Neuron (in vitro differentiated cells): ENCODE measurements around the gene FUT7.

Experiments
- H2AFZ ChIP-seq: one replicate; pipeline ENCODE4 v1.6.1; 2013; ENCODE audit warnings: low read depth, mild to moderate bottlenecking, inconsistent platforms, low read length, moderate library complexity
- H3K27me3 ChIP-seq: one replicate; pipeline ENCODE4 v1.6.1; 2013; ENCODE audit warnings: low read length; ENCODE audit not compliant: insufficient read depth
- H3K36me3 ChIP-seq: one replicate; pipeline ENCODE4 v1.6.1; 2013; ENCODE audit warnings: low read length; ENCODE audit not compliant: insufficient read depth
- H3K4me1 ChIP-seq: one replicate; pipeline ENCODE4 v1.6.1; 2013; ENCODE audit warnings: low read length; ENCODE audit not compliant: insufficient read depth
- H3K4me3 ChIP-seq: 2 replicates; pipeline ENCODE4 v1.5.1; 2013; ENCODE audit warnings: mild to moderate bottlenecking, low read length, moderate library complexity
- H3K9me3 ChIP-seq: one replicate; pipeline ENCODE4 v1.6.1; 2013; ENCODE audit warnings: low read length

The FUT7 gene

GRCh38 chr9:137028263-137029057 is 3.4 kb downstream of the FUT7 start:
- H3K9me3 ChIP-seq = no peaks in the 10 kb centered on the region
- H2AFZ ChIP-seq = peak overlapping the region; percentile 89
- peaks cover 33% of the 10 kb centered on the region for H3K4me1 ChIP-seq
- H3K4me3 ChIP-seq = peak overlapping the region; percentile 57
- H3K27me3 ChIP-seq = no peaks in the 10 kb centered on the region
- no peaks in the 10 kb centered on the region for H3K36me3 ChIP-seq

DNA sequence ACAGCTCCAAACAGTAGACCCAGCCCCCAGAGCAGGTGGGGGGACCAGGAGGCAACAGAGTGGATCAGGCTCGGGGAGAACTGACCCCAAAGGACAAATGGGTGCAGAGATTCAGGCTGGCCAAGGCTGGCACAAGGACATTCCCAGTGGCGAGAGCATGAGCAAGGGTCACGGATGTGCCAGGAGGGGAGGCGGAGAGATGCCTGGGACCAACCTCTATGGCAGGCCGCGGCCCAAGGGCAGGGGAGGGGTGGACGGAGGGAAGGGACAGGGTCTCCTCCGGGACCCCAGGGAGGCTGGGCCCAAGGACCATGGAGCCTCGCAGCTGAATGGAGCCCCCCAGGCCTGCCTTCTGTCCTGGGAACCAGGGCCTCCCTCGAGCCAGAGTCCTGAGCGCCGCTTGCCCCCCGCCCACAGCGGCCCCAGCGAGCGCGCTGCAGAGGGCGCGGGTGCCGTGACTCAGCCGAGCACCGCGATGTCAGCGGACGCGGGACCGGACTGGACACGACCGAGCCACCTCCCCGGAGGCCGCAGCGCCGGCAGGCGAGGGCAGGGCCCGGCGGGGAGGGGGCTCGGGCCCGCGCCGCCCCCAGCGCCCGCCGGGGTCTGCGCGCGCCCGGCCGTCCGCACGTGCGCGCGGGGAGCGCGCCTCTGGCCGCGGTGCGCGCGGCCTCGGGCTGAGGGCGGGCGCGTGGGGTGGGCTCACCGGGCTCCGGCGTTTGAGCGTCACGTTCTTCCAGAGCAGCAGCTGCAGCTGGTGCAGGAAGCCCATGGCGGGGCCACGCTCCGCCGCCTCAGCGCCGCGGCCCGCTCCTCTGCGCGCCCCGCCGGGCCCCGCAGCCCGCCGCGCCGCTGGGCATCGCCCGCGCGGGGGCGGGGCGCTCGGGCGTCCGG is 4.3 kb downstream of the FUT7 start, which contains the start of gene ABCA2:
Gene ABCA2, minus strand, starts transcription at position 869 of the 894 bp plus-strand sequence. Its CDS starts 97 bp downstream, at position 772.
- Histone ChIP-seq H2AFZ (peak within 1 kb of the TSS; percentile 89), H3K4me3 (peak within 1 kb of the TSS; percentile 58), H3K27me3 (no peaks in the 10 kb centered on the region), H3K9me3 (no peaks in the 10 kb centered on the region), H3K36me3 (no peaks in the 10 kb centered on the region), H3K4me1 (peaks cover 33% of the 10 kb centered on the region)

DNA sequence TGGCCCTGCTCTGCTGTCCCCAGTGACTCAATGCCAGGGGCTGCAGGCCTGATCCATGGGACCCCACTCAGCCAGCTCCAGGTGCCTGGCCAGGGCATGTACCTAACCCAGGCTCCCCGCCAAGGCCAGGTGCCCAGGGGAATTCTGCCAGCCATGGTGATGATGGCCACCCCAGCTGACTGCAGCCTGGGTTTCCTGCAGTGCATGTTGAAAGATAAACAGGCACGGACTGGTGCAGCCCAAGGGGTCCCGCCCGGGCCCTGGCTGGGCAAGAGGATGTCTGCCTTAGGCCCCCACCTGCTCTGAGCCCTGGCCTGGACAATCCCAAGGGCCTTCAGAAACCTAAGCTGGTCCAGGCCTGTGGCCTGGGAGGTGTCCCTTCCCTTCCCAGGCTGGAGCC is 5.1 kb downstream of the FUT7 start:
- Histone ChIP-seq H2AFZ (no peak overlapping the region), H3K9me3 (no peaks in the 10 kb centered on the region), H3K27me3 (no peaks in the 10 kb centered on the region), H3K4me1 (peaks cover 33% of the 10 kb centered on the region), H3K4me3 (peak overlapping the region; percentile 58), H3K36me3 (no peaks in the 10 kb centered on the region)

DNA sequence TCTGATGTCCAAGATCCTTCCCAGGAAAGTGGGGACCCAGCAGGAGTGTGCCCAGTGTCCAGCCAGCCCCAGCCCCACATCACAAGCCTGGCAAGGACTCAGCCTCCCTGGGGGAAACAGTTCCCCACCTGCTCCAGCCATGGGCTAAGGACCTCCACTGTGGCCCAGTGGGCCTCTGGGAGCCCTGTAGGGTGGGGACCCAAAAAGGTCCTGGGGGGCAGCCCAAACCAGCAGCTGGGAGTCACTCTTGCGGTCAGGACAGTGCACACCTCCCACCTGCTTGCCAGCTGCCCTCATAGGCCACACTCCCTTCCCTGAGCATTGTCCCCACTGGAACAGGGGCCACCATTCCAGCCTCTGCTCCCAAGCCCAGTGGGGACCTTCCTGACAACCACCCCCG is 5.5 kb downstream of the FUT7 start:
- Histone ChIP-seq H3K36me3 (no peaks in the 10 kb centered on the region), H3K27me3 (no peaks in the 10 kb centered on the region), H3K4me3 (no peak overlapping the region), H2AFZ (no peak overlapping the region), H3K4me1 (peaks cover 33% of the 10 kb centered on the region), H3K9me3 (no peaks in the 10 kb centered on the region)

DNA sequence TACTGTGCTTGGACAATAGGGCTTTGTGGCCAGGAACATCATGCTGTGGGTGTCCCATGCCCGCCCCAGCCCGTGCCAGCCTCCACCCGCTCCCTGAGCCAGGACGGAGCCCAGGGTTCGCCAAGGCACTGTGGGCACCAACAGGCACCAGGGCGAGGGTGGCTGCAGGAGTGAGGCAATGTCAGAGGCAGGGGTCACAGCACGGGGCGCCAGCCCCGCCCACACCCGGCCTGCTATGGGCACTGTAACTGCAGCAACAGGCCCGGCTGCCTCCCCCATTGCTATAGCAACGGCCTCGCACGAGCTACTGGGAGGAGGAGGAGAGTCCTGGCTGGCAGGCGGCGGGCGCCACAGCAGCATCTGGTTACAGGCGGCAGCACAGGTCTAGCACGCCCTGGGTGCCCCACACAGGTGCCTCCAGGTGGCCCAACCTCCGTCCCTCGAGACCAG is 6.3 kb downstream of the FUT7 start:
- H3K4me1 ChIP-seq = peaks cover 33% of the 10 kb centered on the region

DNA sequence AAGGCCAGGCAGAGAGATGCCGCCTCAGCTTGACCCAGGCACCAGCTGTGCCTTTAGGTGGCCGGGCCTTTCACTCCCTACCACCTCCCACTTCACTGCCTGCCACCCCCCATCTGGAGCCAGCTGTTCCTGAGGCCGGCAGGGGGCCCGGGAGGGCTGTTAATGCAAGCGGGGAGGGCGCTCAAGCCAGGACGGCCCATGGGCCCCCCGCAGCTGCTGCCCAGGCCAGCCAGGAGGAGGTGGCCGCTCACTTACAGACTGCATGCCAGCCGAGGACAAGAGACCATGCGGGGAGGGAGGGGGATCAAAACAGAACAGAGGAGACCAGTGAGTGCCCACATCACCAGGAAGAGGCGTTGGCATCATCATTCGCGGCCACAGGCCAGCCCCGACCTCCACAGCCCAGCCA is 8.3 kb downstream of the FUT7 start:
- Histone ChIP-seq H3K9me3 (no peaks in the 10 kb centered on the region), H3K27me3 (no peaks in the 10 kb centered on the region), H3K36me3 (no peaks in the 10 kb centered on the region), H3K4me1 (peaks cover 32% of the 10 kb centered on the region), H3K4me3 (no peak overlapping the region), H2AFZ (no peak overlapping the region)

More for the DNA sequence above, 6.3 kb downstream of the FUT7 start:
- H3K9me3 ChIP-seq = no peaks in the 10 kb centered on the region
- H3K4me3 ChIP-seq = no peak overlapping the region
- no peaks in the 10 kb centered on the region for H3K27me3 ChIP-seq
- H3K36me3 ChIP-seq = no peaks in the 10 kb centered on the region
- no peak overlapping the region for H2AFZ ChIP-seq

DNA sequence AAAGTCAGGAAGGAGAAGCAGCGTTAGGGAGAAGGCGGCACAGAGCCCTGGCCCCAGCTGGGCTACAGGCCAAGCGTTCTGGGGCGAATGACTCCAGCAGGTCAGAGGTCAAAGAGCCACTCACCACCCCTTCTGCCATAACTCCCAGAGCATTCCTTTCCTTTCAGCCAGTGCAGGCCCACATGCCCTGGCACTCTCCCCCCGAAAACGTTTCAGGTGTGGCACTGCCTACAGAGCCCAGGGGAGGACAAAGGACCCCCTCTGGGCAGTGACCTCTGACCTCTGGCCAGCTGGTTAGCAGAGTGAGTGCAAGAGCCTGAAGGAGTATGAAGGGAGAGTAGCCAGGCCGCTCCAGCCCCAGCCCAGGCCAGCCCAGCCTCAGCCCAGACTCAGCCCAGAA is 8.7 kb downstream of the FUT7 start:
- H3K27me3 ChIP-seq = no peaks in the 10 kb centered on the region
- H2AFZ ChIP-seq = no peak overlapping the region
- no peaks in the 10 kb centered on the region for H3K9me3 ChIP-seq
- peaks cover 30% of the 10 kb centered on the region for H3K4me1 ChIP-seq
- H3K36me3 ChIP-seq = no peaks in the 10 kb centered on the region
- no peak overlapping the region for H3K4me3 ChIP-seq

GRCh38 chr9:137022662-137023008 is 9.3 kb downstream of the FUT7 start:
- no peak overlapping the region for H3K4me3 ChIP-seq
- H3K36me3 ChIP-seq = no peaks in the 10 kb centered on the region
- H2AFZ ChIP-seq = no peak overlapping the region
- no peaks in the 10 kb centered on the region for H3K27me3 ChIP-seq
- H3K9me3 ChIP-seq = no peaks in the 10 kb centered on the region
- H3K4me1 ChIP-seq = peaks cover 30% of the 10 kb centered on the region

GRCh38 chr9:137021979-137022661 is 9.8 kb downstream of the FUT7 start:
- Histone ChIP-seq H3K27me3 (no peaks in the 10 kb centered on the region), H3K9me3 (peaks cover 2% of the 10 kb centered on the region), H3K36me3 (peaks cover under 1% of the 10 kb centered on the region), H3K4me3 (no peak overlapping the region), H2AFZ (no peak overlapping the region), H3K4me1 (peaks cover 25% of the 10 kb centered on the region)

GRCh38 chr9:137021568-137021978 is 10.3 kb downstream of the FUT7 start:
- peaks cover 6% of the 10 kb centered on the region for H3K36me3 ChIP-seq
- H3K27me3 ChIP-seq = no peaks in the 10 kb centered on the region
- H3K9me3 ChIP-seq = peaks cover 2% of the 10 kb centered on the region
- no peak overlapping the region for H3K4me3 ChIP-seq
- no peak overlapping the region for H2AFZ ChIP-seq
- H3K4me1 ChIP-seq = peaks cover 20% of the 10 kb centered on the region

GRCh38 chr9:137020771-137021567 is 10.9 kb downstream of the FUT7 start:
- H3K36me3 ChIP-seq = peaks cover 9% of the 10 kb centered on the region
- H3K4me1 ChIP-seq = peaks cover 14% of the 10 kb centered on the region
- no peak overlapping the region for H3K4me3 ChIP-seq
- H2AFZ ChIP-seq = no peak overlapping the region
- H3K27me3 ChIP-seq = no peaks in the 10 kb centered on the region
- peaks cover 2% of the 10 kb centered on the region for H3K9me3 ChIP-seq

DNA sequence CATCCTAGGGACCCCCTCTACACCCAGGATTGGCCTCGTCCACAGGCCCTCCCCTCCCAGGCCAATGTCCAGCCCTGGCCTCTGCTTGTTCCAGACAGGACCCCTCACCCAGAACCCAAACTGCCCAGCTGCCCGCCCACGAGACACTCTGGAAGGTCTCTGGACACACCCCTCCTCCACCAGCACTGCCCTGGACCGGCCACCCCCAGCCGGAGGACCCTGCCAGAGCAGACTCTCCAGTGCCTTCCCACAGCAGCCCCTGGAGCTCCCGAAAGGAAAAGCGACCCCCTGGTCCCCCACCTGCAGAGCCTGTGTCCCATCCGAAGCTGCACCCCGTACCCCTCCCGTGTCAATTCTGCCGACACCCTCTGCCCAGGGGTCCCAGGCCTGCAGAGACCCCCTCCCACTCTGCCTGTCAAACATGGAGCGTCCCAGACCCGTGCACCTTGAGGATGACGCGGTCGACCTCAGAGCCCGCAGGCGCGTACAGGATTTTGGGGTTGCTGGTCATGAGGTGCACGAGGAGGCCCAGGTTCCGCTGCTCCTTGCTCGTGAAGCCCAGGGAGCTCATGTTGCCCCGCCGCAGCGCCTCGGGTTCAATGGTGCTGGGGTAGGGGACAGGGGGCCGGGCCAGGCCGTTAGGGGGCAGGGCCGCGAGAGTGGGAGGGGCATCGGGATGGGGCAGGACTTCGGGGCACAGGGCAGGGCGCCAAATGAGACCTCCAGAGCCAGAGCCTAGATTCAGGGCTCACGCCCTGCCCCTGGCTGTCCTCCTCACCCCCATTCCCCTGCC is 11.8 kb downstream of the FUT7 start:
- Histone ChIP-seq H3K36me3 (peaks cover 16% of the 10 kb centered on the region), H3K27me3 (no peaks in the 10 kb centered on the region), H2AFZ (no peak overlapping the region), H3K4me3 (no peak overlapping the region), H3K4me1 (peaks cover 5% of the 10 kb centered on the region), H3K9me3 (peaks cover 2% of the 10 kb centered on the region)
